HCT116 (cell line): ENCODE data around the gene ID3. TPM values are rescaled to one million over a fixed set of nuclear protein-coding genes. Genes with fewer than 3 reads are reported as not detected.
A peak's percentile ranks its signal among the peaks of the same experiment; 100 is the strongest.

Experiments used
- ATAC-seq: fragments of 200-7000 bp; cut with Tn5 transposase; 2 replicates; pipeline ENCODE4 v1.9.1; 2020; ENCODE audit warnings: mild to moderate bottlenecking, moderate library complexity
- BruUV-seq: library from RNA; stranded (reverse); fragments of 400-500 nt; replicated peaks from 2 replicates; lab custom pipeline; 2021; lab: Mats Ljungman, UMichigan
- CTCF ChIA-PET: fragments of 300-600 bp; sonication (Branson Sonifier 250); formaldehyde crosslinking; loops from one replicate; lab custom pipeline; 2021; ENCODE audit warnings: antibody characterized with exemption; lab: Charles Lee
- POLR2A ChIA-PET: fragments of 300-600, 350-600 bp; sonication (Branson Sonifier 250); formaldehyde crosslinking; loops from one replicate; lab custom pipeline; 2021; ENCODE audit warnings: antibody characterized with exemption; lab: Charles Lee
- RAD21 ChIA-PET, 2 experiments: fragments of 300-600 bp; sonication (Branson Sonifier 250); formaldehyde crosslinking; loops; one replicate each; lab custom pipeline; 2023; ENCODE audit warnings: low total read pairs in 2 of 2; ENCODE audit not compliant: uncharacterized antibody in 2 of 2, unreplicated experiment in 2 of 2, low non-redundant PET in 1 of 2; lab: Charles Lee
- DNase-seq: peaks from one replicate; pipeline ENCODE4 v3.0.0-alpha.2; 2010; ENCODE audit warnings: low read depth, low spot score
- H2AFZ ChIP-seq: fragments of 200-600 bp; shearing (Covaris generic), sonication (generic); 2 replicates; pipeline ENCODE4 v1.6.1; 2017; ENCODE audit warnings: low read depth, mixed run types, mixed read lengths, antibody characterized with exemption, low read length; ENCODE audit not compliant: poor library complexity, severe bottlenecking
- H3K27ac ChIP-seq: 2 replicates; pipeline ENCODE4 v1.5.1; 2012; ENCODE audit warnings: low read depth, low read length
- H3K27me3 ChIP-seq: fragments of 200-600 bp; sonication (generic); 2 replicates; pipeline ENCODE4 v1.6.1; 2016; ENCODE audit warnings: mixed run types, low read length, mixed read lengths; ENCODE audit not compliant: insufficient read depth
- H3K36me3 ChIP-seq, 2 experiments: fragments of 200-500 bp in 1 of 2; fragments of 200-600 bp in 1 of 2; sonication (Bioruptor generic) in 1 of 2; sonication (generic) in 1 of 2; 2 replicates each; pipeline versions ENCODE4 v1.5.1 to v1.6.1; 2014 to 2016; ENCODE audit warnings: low read length in 2 of 2, inconsistent platforms in 1 of 2, mixed read lengths in 1 of 2, mixed run types in 1 of 2; ENCODE audit not compliant: insufficient read depth in 2 of 2, control insufficient read depth in 1 of 2
- H3K4me1 ChIP-seq, 2 experiments: fragments of 200-600 bp in 1 of 2; sonication (generic) in 1 of 2; 2 replicates each; pipeline versions ENCODE4 v1.5.1 to v1.6.1; 2012 to 2017; ENCODE audit warnings: low read length in 2 of 2, inconsistent platforms in 1 of 2, mild to moderate bottlenecking in 1 of 2, mixed read lengths in 1 of 2, mixed run types in 1 of 2, moderate library complexity in 1 of 2; ENCODE audit not compliant: insufficient read depth in 2 of 2, control insufficient read depth in 1 of 2
- H3K4me2 ChIP-seq: fragments of 200-600 bp; sonication (generic); 2 replicates; pipeline ENCODE4 v1.6.1; 2017; ENCODE audit warnings: mixed run types, low read length, mixed read lengths
- H3K4me3 ChIP-seq, 2 experiments: fragments of 200-600 bp in 1 of 2; sonication (generic) in 1 of 2; replicated peaks in 1 of 2; 2 replicates each; pipeline ENCODE4 v1.5.1; 2011 to 2016; ENCODE audit warnings: low read length in 2 of 2, control low read depth in 1 of 2, low read depth in 1 of 2, mild to moderate bottlenecking in 1 of 2, mixed read lengths in 1 of 2, mixed run types in 1 of 2
- H3K79me2 ChIP-seq: fragments of 200-600 bp; sonication (generic); 2 replicates; pipeline ENCODE4 v1.6.1; 2017; ENCODE audit warnings: mild to moderate bottlenecking, mixed run types, low read length, moderate library complexity, mixed read lengths; ENCODE audit not compliant: insufficient read depth
- H3K9ac ChIP-seq: fragments of 200-600 bp; sonication (generic); 2 replicates; pipeline ENCODE4 v1.6.1; 2016; ENCODE audit warnings: low read length, mixed read lengths
- H3K9me2 ChIP-seq: fragments of 200-600 bp; sonication (generic), shearing (Covaris generic); 2 replicates; pipeline ENCODE4 v1.6.1; 2017; ENCODE audit warnings: mixed run types, mild to moderate bottlenecking, moderate library complexity; ENCODE audit not compliant: insufficient read depth
- H3K9me3 ChIP-seq, 2 experiments: fragments of 200-500 bp in 1 of 2; fragments of 200-600 bp in 1 of 2; sonication (Bioruptor generic) in 1 of 2; sonication (generic) in 1 of 2; 2 replicates each; pipeline ENCODE4 v1.6.1; 2014 to 2017; ENCODE audit warnings: low read length in 2 of 2, mixed read lengths in 2 of 2, inconsistent platforms in 1 of 2, low read depth in 1 of 2, mild to moderate bottlenecking in 1 of 2, mixed run types in 1 of 2, moderate library complexity in 1 of 2; ENCODE audit not compliant: control insufficient read depth in 1 of 2, insufficient read depth in 1 of 2
- H4K20me1 ChIP-seq: fragments of 200-600 bp; sonication (generic), shearing (Covaris generic); 2 replicates; pipeline ENCODE4 v1.6.1; 2017; ENCODE audit warnings: mixed run types, mild to moderate bottlenecking, moderate library complexity; ENCODE audit not compliant: insufficient read depth
- CBX3 ChIP-seq: IDR thresholded peaks from 2 replicates; pipeline ENCODE4 v1.6.1; 2012; ENCODE audit warnings: low read depth
- CEBPB ChIP-seq: IDR thresholded peaks from 2 replicates; pipeline ENCODE4 v1.6.1; 2012; ENCODE audit warnings: low read depth
- EGR1 ChIP-seq: IDR thresholded peaks from 2 replicates; pipeline ENCODE4 v1.6.1; 2012; ENCODE audit warnings: low read depth
- EZH2 ChIP-seq: fragments of 200-600 bp; sonication (generic); IDR thresholded peaks from 2 replicates; pipeline ENCODE4 v1.6.1; 2017; ENCODE audit warnings: antibody characterized with exemption, mixed run types
- FOSL1 ChIP-seq: IDR thresholded peaks from 2 replicates; pipeline ENCODE4 v1.6.1; 2012; ENCODE audit warnings: low read depth
- JUND ChIP-seq: IDR thresholded peaks from 2 replicates; pipeline ENCODE4 v1.6.1; 2012
- POLR2A ChIP-seq: IDR thresholded peaks from 2 replicates; pipeline ENCODE4 v1.7.0; 2011; ENCODE audit warnings: borderline replicate concordance; ENCODE audit not compliant: insufficient read depth, insufficient read length; ENCODE audit errors: extremely low read depth
- POLR2AphosphoS5 ChIP-seq: IDR thresholded peaks from 2 replicates; pipeline ENCODE4 v1.6.1; 2011; ENCODE audit warnings: mild to moderate bottlenecking, low read depth, low read length, moderate library complexity
- RAD21 ChIP-seq: IDR thresholded peaks from 2 replicates; pipeline ENCODE4 v1.6.1; 2012; ENCODE audit warnings: low read depth, mild to moderate bottlenecking
- YY1 ChIP-seq: IDR thresholded peaks from 2 replicates; pipeline ENCODE4 v1.6.1; 2011; ENCODE audit warnings: low read length, low read depth, moderate library complexity, mild to moderate bottlenecking; ENCODE audit not compliant: insufficient replicate concordance; ENCODE audit errors: extremely low read depth
- ZFX ChIP-seq: fragments of 450-650 bp; IDR thresholded peaks from 2 replicates; pipeline ENCODE4 v1.6.1; 2017
- ZNF274 ChIP-seq: fragments of 200-500 bp; sonication (Bioruptor generic); IDR thresholded peaks from 2 replicates; pipeline ENCODE4 v1.6.1; 2014; ENCODE audit warnings: mild to moderate bottlenecking, low read depth, low read length, inconsistent platforms
- intact Hi-C: fragments of 100-400 bp; cut with micrococcal nuclease; formaldehyde crosslinking; loops from 2 replicates; pipeline ENCODE4 v1.10.0; 2022
- total RNA-seq: library from RNA; stranded (reverse); gene quantifications from one replicate; pipeline ENCODE4 v1.2.1, GENCODE V29; 2021; ENCODE audit not compliant: unreplicated experiment
- TF ChIP-seq, protein P1 (sequence below), 3 experiments: fragments of 200-600 bp in 1 of 3; sonication (generic) in 1 of 3; IDR thresholded peaks in 2 of 3; conservative IDR thresholded peaks in 1 of 3; 2 replicates each; pipeline ENCODE4 v1.5.1; 2012 to 2017; ENCODE audit warnings: low read depth in 2 of 3, low read length in 2 of 3, antibody characterized with exemption in 1 of 3, borderline replicate concordance in 1 of 3, control low read depth in 1 of 3, mild to moderate bottlenecking in 1 of 3, mixed read lengths in 1 of 3, mixed run types in 1 of 3, moderate library complexity in 1 of 3; ENCODE audit not compliant: insufficient read depth in 1 of 3
- TF ChIP-seq, protein P2 (sequence below): IDR thresholded peaks from 2 replicates; pipeline ENCODE4 v1.6.1; 2012
- TF ChIP-seq, protein P3 (sequence below): IDR thresholded peaks from 2 replicates; pipeline ENCODE4 v1.6.1; 2012; ENCODE audit warnings: low read depth
- TF ChIP-seq, protein P4 (sequence below): IDR thresholded peaks from 2 replicates; pipeline ENCODE4 v1.6.1; 2011; ENCODE audit warnings: mild to moderate bottlenecking, low read length, moderate library complexity; ENCODE audit not compliant: insufficient replicate concordance; ENCODE audit errors: extremely low read depth
- TF ChIP-seq, protein P5 (sequence below): IDR thresholded peaks from 2 replicates; pipeline ENCODE4 v1.6.1; 2012

Gene ID3
- total RNA-seq, 1 experiment from 2014 or later, result 183 TPM

DNA sequence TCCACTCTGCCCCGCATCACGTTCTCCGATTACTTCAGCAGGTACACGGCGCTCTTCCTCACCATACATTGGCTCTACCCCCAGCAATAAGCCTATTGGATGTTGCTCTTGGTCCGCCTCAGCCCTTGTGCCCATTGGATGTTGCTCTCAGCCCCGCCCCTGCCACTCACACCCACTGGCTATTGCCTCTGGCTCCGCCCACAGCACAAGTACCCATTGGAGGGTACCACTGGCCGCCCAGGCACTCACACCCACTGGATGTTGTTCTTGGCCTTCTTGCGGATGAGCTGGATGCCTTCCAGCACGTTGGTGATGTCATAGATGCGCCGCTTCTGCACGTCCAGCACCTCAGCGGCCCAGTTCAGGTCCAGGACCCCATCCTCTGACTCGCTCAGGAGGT is 37.7 kb downstream of the ID3 start:
- no peak overlapping the region for H3K9ac ChIP-seq
- BruUV-seq, result no TSS peak
- ChIA-PET RAD21 (no interaction called here), CTCF (interaction anchor here (1.9 kb wide), 1 partner anchor 24 kb away, joined by 6 read pairs; no protein-coding TSS in a partner anchor), POLR2A (no interaction called here)
- peaks cover 7 to 16% of the 10 kb centered on the region in 2 experiments; a peak in 3 of 4 replicates for H3K4me1 ChIP-seq
- DNase-seq, result no peak
- H3K79me2 ChIP-seq, result peaks cover 37% of the 10 kb centered on the region
- no peaks in the 10 kb centered on the region for H3K9me3 ChIP-seq
- no peak overlapping the region for H3K4me2 ChIP-seq
- H3K4me3 ChIP-seq, result no peak overlapping the region
- H2AFZ ChIP-seq, result no peak overlapping the region
- no peaks in the 10 kb centered on the region for H3K9me2 ChIP-seq
- no peak overlapping the region for H3K27ac ChIP-seq
- intact Hi-C loops, result no loop called here
- ATAC-seq, result peak; percentile 87
- peaks cover 9 to 29% of the 10 kb centered on the region in 2 experiments; a peak in 2 of 4 replicates for H3K36me3 ChIP-seq
- H3K27me3 ChIP-seq, result no peaks in the 10 kb centered on the region
- TF ChIP-seq POLR2AphosphoS5 (no peak), EZH2 (no peak), POLR2A (no peak), FOSL1 (no peak), EGR1 (no peak), YY1 (no peak), RAD21 (no peak), ZFX (no peak), JUND (no peak), CEBPB (no peak), ZNF274 (no peak), CBX3 (no peak)
- TF ChIP-seq, protein P1, sequence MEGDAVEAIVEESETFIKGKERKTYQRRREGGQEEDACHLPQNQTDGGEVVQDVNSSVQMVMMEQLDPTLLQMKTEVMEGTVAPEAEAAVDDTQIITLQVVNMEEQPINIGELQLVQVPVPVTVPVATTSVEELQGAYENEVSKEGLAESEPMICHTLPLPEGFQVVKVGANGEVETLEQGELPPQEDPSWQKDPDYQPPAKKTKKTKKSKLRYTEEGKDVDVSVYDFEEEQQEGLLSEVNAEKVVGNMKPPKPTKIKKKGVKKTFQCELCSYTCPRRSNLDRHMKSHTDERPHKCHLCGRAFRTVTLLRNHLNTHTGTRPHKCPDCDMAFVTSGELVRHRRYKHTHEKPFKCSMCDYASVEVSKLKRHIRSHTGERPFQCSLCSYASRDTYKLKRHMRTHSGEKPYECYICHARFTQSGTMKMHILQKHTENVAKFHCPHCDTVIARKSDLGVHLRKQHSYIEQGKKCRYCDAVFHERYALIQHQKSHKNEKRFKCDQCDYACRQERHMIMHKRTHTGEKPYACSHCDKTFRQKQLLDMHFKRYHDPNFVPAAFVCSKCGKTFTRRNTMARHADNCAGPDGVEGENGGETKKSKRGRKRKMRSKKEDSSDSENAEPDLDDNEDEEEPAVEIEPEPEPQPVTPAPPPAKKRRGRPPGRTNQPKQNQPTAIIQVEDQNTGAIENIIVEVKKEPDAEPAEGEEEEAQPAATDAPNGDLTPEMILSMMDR (IDR thresholded peaks at IDR 0.05 in 2 of 3, conservative IDR thresholded peaks at IDR 0.05 in 1 of 3; ENCODE audit: borderline replicate concordance in 1 of 3, insufficient read depth in 1 of 3, low read depth in 2 of 3, low read length in 2 of 3), result no peak
- TF ChIP-seq, protein P2, sequence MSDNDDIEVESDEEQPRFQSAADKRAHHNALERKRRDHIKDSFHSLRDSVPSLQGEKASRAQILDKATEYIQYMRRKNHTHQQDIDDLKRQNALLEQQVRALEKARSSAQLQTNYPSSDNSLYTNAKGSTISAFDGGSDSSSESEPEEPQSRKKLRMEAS, result no peak
- TF ChIP-seq, protein P3, sequence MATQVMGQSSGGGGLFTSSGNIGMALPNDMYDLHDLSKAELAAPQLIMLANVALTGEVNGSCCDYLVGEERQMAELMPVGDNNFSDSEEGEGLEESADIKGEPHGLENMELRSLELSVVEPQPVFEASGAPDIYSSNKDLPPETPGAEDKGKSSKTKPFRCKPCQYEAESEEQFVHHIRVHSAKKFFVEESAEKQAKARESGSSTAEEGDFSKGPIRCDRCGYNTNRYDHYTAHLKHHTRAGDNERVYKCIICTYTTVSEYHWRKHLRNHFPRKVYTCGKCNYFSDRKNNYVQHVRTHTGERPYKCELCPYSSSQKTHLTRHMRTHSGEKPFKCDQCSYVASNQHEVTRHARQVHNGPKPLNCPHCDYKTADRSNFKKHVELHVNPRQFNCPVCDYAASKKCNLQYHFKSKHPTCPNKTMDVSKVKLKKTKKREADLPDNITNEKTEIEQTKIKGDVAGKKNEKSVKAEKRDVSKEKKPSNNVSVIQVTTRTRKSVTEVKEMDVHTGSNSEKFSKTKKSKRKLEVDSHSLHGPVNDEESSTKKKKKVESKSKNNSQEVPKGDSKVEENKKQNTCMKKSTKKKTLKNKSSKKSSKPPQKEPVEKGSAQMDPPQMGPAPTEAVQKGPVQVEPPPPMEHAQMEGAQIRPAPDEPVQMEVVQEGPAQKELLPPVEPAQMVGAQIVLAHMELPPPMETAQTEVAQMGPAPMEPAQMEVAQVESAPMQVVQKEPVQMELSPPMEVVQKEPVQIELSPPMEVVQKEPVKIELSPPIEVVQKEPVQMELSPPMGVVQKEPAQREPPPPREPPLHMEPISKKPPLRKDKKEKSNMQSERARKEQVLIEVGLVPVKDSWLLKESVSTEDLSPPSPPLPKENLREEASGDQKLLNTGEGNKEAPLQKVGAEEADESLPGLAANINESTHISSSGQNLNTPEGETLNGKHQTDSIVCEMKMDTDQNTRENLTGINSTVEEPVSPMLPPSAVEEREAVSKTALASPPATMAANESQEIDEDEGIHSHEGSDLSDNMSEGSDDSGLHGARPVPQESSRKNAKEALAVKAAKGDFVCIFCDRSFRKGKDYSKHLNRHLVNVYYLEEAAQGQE, result no peak
- TF ChIP-seq, protein P4, sequence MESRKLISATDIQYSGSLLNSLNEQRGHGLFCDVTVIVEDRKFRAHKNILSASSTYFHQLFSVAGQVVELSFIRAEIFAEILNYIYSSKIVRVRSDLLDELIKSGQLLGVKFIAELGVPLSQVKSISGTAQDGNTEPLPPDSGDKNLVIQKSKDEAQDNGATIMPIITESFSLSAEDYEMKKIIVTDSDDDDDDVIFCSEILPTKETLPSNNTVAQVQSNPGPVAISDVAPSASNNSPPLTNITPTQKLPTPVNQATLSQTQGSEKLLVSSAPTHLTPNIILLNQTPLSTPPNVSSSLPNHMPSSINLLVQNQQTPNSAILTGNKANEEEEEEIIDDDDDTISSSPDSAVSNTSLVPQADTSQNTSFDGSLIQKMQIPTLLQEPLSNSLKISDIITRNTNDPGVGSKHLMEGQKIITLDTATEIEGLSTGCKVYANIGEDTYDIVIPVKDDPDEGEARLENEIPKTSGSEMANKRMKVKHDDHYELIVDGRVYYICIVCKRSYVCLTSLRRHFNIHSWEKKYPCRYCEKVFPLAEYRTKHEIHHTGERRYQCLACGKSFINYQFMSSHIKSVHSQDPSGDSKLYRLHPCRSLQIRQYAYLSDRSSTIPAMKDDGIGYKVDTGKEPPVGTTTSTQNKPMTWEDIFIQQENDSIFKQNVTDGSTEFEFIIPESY, result no peak
- TF ChIP-seq, protein P5, sequence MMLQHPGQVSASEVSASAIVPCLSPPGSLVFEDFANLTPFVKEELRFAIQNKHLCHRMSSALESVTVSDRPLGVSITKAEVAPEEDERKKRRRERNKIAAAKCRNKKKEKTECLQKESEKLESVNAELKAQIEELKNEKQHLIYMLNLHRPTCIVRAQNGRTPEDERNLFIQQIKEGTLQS, result no peak
- H4K20me1 ChIP-seq, result no peaks in the 10 kb centered on the region
